CD8-positive, alpha-beta memory T cell (primary cell): Measurements from ENCODE around the gene SPACA4. TPM values are rescaled to one million over a fixed set of nuclear protein-coding genes. Genes with fewer than 3 reads are reported as not detected.
A peak's percentile ranks its signal among the peaks of the same experiment; 100 is the strongest.

Source experiments
- CTCF ChIA-PET: fragments of 350-600 bp; sonication (Branson Sonifier 250); formaldehyde crosslinking; loops from one replicate; lab custom pipeline; 2021; ENCODE audit warnings: antibody characterized with exemption; lab: Charles Lee
- POLR2A ChIA-PET: fragments of 350-600 bp; sonication (Branson Sonifier 250); formaldehyde crosslinking; loops from one replicate; lab custom pipeline; 2021; ENCODE audit warnings: antibody characterized with exemption; lab: Charles Lee
- DNase-seq, 5 donors: peaks; one replicate each; pipeline versions ENCODE4 v3.0.0 to v3.0.0-alpha.2; 2020 to 2022; ENCODE audit warnings: mixed read lengths in 1 of 5
- H3K27ac ChIP-seq: one replicate; pipeline ENCODE4 v1.7.0; 2013; ENCODE audit warnings: low read depth, mild to moderate bottlenecking, low read length, moderate library complexity
- H3K27me3 ChIP-seq: 2 replicates; pipeline ENCODE4 v1.7.0; 2013; ENCODE audit warnings: low read length, mild to moderate bottlenecking; ENCODE audit not compliant: insufficient read depth, poor library complexity, severe bottlenecking
- H3K36me3 ChIP-seq: 2 replicates; pipeline ENCODE4 v1.7.0; 2013; ENCODE audit warnings: mild to moderate bottlenecking, low read length, moderate library complexity; ENCODE audit not compliant: insufficient read depth
- H3K4me1 ChIP-seq: 2 replicates; pipeline ENCODE4 v1.7.0; 2013; ENCODE audit warnings: mild to moderate bottlenecking, low read length, moderate library complexity; ENCODE audit not compliant: insufficient read depth
- H3K4me3 ChIP-seq: 2 replicates; pipeline ENCODE4 v1.7.0; 2013; ENCODE audit warnings: mild to moderate bottlenecking, low read length
- H3K9me3 ChIP-seq: 2 replicates; pipeline ENCODE4 v1.7.0; 2013; ENCODE audit warnings: mild to moderate bottlenecking, low read length
- H3K27ac Mint-ChIP-seq, 8 donors: one replicate each; pipeline ENCODE4 v1.8.0; 2020 to 2021; ENCODE audit warnings: mixed read lengths in 8 of 8, mild to moderate bottlenecking in 6 of 8, inconsistent platforms in 3 of 8, moderate library complexity in 3 of 8
- H3K27me3 Mint-ChIP-seq, 2 donors: one replicate each; pipeline ENCODE4 v1.8.0; 2020 to 2021; ENCODE audit warnings: mixed read lengths in 2 of 2, mild to moderate bottlenecking in 1 of 2, moderate library complexity in 1 of 2
- H3K36me3 Mint-ChIP-seq, 3 donors: one replicate each; pipeline ENCODE4 v1.8.0; 2020 to 2021; ENCODE audit warnings: mixed read lengths in 3 of 3, inconsistent platforms in 1 of 3, mild to moderate bottlenecking in 1 of 3
- H3K4me1 Mint-ChIP-seq, 3 donors: one replicate each; pipeline ENCODE4 v1.8.0; 2020 to 2021; ENCODE audit warnings: mixed read lengths in 3 of 3, inconsistent platforms in 1 of 3, mild to moderate bottlenecking in 1 of 3
- H3K4me3 Mint-ChIP-seq, 7 donors: one replicate each; pipeline ENCODE4 v1.8.0; 2020 to 2021; ENCODE audit warnings: mixed read lengths in 7 of 7, mild to moderate bottlenecking in 6 of 7, moderate library complexity in 4 of 7, inconsistent platforms in 2 of 7
- H3K9me3 Mint-ChIP-seq, 5 donors: one replicate each; pipeline ENCODE4 v1.8.0; 2020 to 2022; ENCODE audit warnings: mixed read lengths in 5 of 5, mild to moderate bottlenecking in 3 of 5, moderate library complexity in 2 of 5, inconsistent platforms in 1 of 5
- polyA plus RNA-seq: library from polyadenylated mRNA; unstranded; fragments of 300-500 nt; fragmentation: Illumina TruSeq; gene quantifications from one replicate; pipeline ENCODE4 v1.2.3, GENCODE V29; 2021
- total RNA-seq, 2 experiments: library from RNA; stranded (reverse); gene quantifications; one replicate each; pipeline ENCODE4 v1.2.3, GENCODE V29; 2021

The SPACA4 gene
- total and polyA plus RNA-seq, 3 experiments from 2014 or later: not detected

GRCh38 chr19:48616491-48617056 lies 10.0 kb downstream of the SPACA4 start:
- no peak for DNase-seq
- Mint-ChIP-seq H3K9me3 (peaks cover 0 to 2% (median 0%) of the 10 kb centered on the region in 5 donors), H3K36me3 (peaks cover 0 to 58% (median 7%) of the 10 kb centered on the region in 3 donors), H3K4me3 (peak overlapping the region; percentile 48 to 98 (median 97)), H3K27me3 (peaks cover 0 to 3% of the 10 kb centered on the region in 2 donors), H3K4me1 (peaks cover 39 to 52% (median 44%) of the 10 kb centered on the region in 3 donors), H3K27ac (peak overlapping the region; percentile 76 to 99 (median 92))
- no peaks in the 10 kb centered on the region for H3K9me3 ChIP-seq
- peaks cover 24% of the 10 kb centered on the region for H3K36me3 ChIP-seq
- ChIA-PET CTCF (interaction anchor here (1.2 to 3.2 kb wide), 4 partner anchors 8 to 283 kb away, joined by 3 to 16 read pairs (median 3); partner anchors contain the start of gene KDELR1), POLR2A (interaction anchor here (1.1 kb wide), 1 partner anchor 37 kb away, joined by 3 read pairs; no protein-coding TSS in a partner anchor)
- H3K4me1 ChIP-seq: peaks cover 33% of the 10 kb centered on the region
- H3K4me3 ChIP-seq: no peak overlapping the region
- peak overlapping the region; percentile 81 for H3K27ac ChIP-seq
- H3K27me3 ChIP-seq: no peaks in the 10 kb centered on the region

GRCh38 chr19:48617146-48617937 lies 10.8 kb downstream of the SPACA4 start:
- H3K4me1 Mint-ChIP-seq: peaks cover 42 to 54% (median 49%) of the 10 kb centered on the region in 3 donors
- H3K36me3 Mint-ChIP-seq: peaks cover 0 to 63% (median 9%) of the 10 kb centered on the region in 3 donors
- peak overlapping the region; percentile 94 to 100 (median 98) for H3K4me3 Mint-ChIP-seq
- ChIA-PET CTCF (interaction anchor here (1.2 to 3.2 kb wide), 5 partner anchors 9 to 283 kb away, joined by 3 to 16 read pairs (median 3); partner anchors contain the start of gene KDELR1), POLR2A (interaction anchor here (1.1 to 1.8 kb wide), 2 partner anchors 36 to 104 kb away, joined by 3 to 5 read pairs; no protein-coding TSS in a partner anchor)
- no peaks in the 10 kb centered on the region for H3K9me3 ChIP-seq
- no peaks in the 10 kb centered on the region for H3K27me3 ChIP-seq
- peak overlapping the region; percentile 81 for H3K27ac ChIP-seq
- H3K4me3 ChIP-seq: peak overlapping the region; percentile 76
- H3K4me1 ChIP-seq: peaks cover 33% of the 10 kb centered on the region
- no peak for DNase-seq
- peaks cover 0 to 3% of the 10 kb centered on the region in 2 donors for H3K27me3 Mint-ChIP-seq
- H3K36me3 ChIP-seq: peaks cover 24% of the 10 kb centered on the region
- H3K9me3 Mint-ChIP-seq: peaks cover 0 to 2% (median 0%) of the 10 kb centered on the region in 5 donors
- H3K27ac Mint-ChIP-seq: peak overlapping the region; percentile 90 to 99 (median 98)

- Mint-ChIP-seq H3K9me3 (peaks cover 0 to 2% (median 0%) of the 10 kb centered on the region in 5 donors), H3K27me3 (peaks cover 0 to 3% of the 10 kb centered on the region in 2 donors), H3K27ac (peak overlapping the region; percentile 90 to 99 (median 98)), H3K36me3 (peaks cover 0 to 65% (median 11%) of the 10 kb centered on the region in 3 donors), H3K4me3 (peak overlapping the region; percentile 94 to 100 (median 98)), H3K4me1 (peaks cover 47 to 60% (median 55%) of the 10 kb centered on the region in 3 donors)
- no peaks in the 10 kb centered on the region for H3K9me3 ChIP-seq
- peaks cover 24% of the 10 kb centered on the region for H3K36me3 ChIP-seq
- CTCF ChIA-PET: interaction anchor here (0.6 to 3.2 kb wide), 8 partner anchors 9 to 220 kb away, joined by 3 to 16 read pairs (median 4); no protein-coding TSS in a partner anchor
- no peak for DNase-seq
- H3K27me3 ChIP-seq: no peaks in the 10 kb centered on the region
- peaks cover 37% of the 10 kb centered on the region for H3K4me1 ChIP-seq
- peak overlapping the region; percentile 81 for H3K27ac ChIP-seq
- POLR2A ChIA-PET: interaction anchor here (0.5 to 2.5 kb wide), 13 partner anchors 9 to 1148 kb away, joined by 3 to 23 read pairs (median 5); partner anchors contain the start of genes CA11, DBP, GYS1 and PPP1R15A
- peak overlapping the region; percentile 76 for H3K4me3 ChIP-seq
These were observed 11.9 kb downstream of the SPACA4 start for GRCh38 chr19:48618278-48618915.

- Histone ChIP-seq H3K4me3 (peak within 1 kb of the TSS; percentile 76), H3K27me3 (no peaks in the 10 kb centered on the region), H3K9me3 (no peaks in the 10 kb centered on the region), H3K27ac (peak within 1 kb of the TSS; percentile 84), H3K4me1 (peaks cover 43% of the 10 kb centered on the region), H3K36me3 (peaks cover 24% of the 10 kb centered on the region)
- Mint-ChIP-seq H3K4me3 (peak within 1 kb of the TSS; percentile 94 to 100 (median 98)), H3K27me3 (peaks cover 0 to 3% of the 10 kb centered on the region in 2 donors), H3K9me3 (peaks cover 0 to 2% (median 0%) of the 10 kb centered on the region in 5 donors), H3K4me1 (peaks cover 54 to 67% (median 62%) of the 10 kb centered on the region in 3 donors), H3K27ac (peak within 1 kb of the TSS; percentile 90 to 99 (median 98)), H3K36me3 (peaks cover 0 to 66% (median 12%) of the 10 kb centered on the region in 3 donors)
- peak; percentile 91 to 97 (median 93) for DNase-seq
- ChIA-PET CTCF (interaction anchor here (0.6 to 3.2 kb wide), 10 partner anchors 8 to 219 kb away, joined by 3 to 16 read pairs (median 4); no protein-coding TSS in a partner anchor), POLR2A (interaction anchor here (0.5 to 2.5 kb wide), 18 partner anchors 8 to 1257 kb away, joined by 3 to 23 read pairs (median 4); partner anchors contain the start of genes CA11, DBP, GYS1 and PPP1R15A)
These were observed 12.6 kb downstream of the SPACA4 start, which contains the start of the genes RPL18 and SPHK2 for GRCh38 chr19:48618916-48619691. Gene RPL18 (minus strand): TSS chr19:48619178. CDS start chr19:48619143, 35 bp downstream. Gene SPHK2 (plus strand): TSS chr19:48619506. CDS start chr19:48620515, 1,009 bp downstream.

GRCh38 chr19:48619692-48620585 lies 13.4 kb downstream of the SPACA4 start:
- peaks cover 0 to 62% (median 11%) of the 10 kb centered on the region in 3 donors for H3K36me3 Mint-ChIP-seq
- DNase-seq: no peak

More at GRCh38 chr19:48619692-48620585, 13.4 kb downstream of the SPACA4 start:
- Histone ChIP-seq H3K27ac (peak overlapping the region; percentile 84), H3K36me3 (peaks cover 24% of the 10 kb centered on the region), H3K27me3 (no peaks in the 10 kb centered on the region), H3K4me1 (peaks cover 43% of the 10 kb centered on the region), H3K4me3 (peak overlapping the region; percentile 76), H3K9me3 (no peaks in the 10 kb centered on the region)
- CTCF ChIA-PET: interaction anchor here (0.6 to 3.2 kb wide), 9 partner anchors 11 to 168 kb away, joined by 3 to 16 read pairs (median 4); no protein-coding TSS in a partner anchor
- Mint-ChIP-seq H3K4me1 (peaks cover 58 to 74% (median 68%) of the 10 kb centered on the region in 3 donors), H3K27ac (peak overlapping the region; percentile 90 to 99 (median 98)), H3K9me3 (peaks cover 0 to 2% (median 0%) of the 10 kb centered on the region in 5 donors), H3K27me3 (peaks cover 0 to 3% of the 10 kb centered on the region in 2 donors), H3K4me3 (peak overlapping the region; percentile 94 to 100 (median 98))
- POLR2A ChIA-PET: interaction anchor here (0.5 to 2.5 kb wide), 15 partner anchors 9 to 1378 kb away, joined by 3 to 23 read pairs (median 4); partner anchors contain the start of genes CA11, DBP, GYS1 and PPP1R15A
